K562 (cell line): ENCODE measurements around the gene RUNDC3A.

Source experiments
- ATF2 ChIP-seq: sonication (generic); formaldehyde crosslinking; IDR thresholded peaks from 2 replicates; pipeline ENCODE4 v1.8.1; 2022; ENCODE audit warnings: missing genetic modification reagents
- CTCF ChIP-seq, 3 experiments: IDR thresholded peaks in 2 of 3; conservative IDR thresholded peaks in 1 of 3; 2 replicates each; pipeline ENCODE4 v1.5.1; 2011 to 2012; ENCODE audit warnings: low read length in 3 of 3, mild to moderate bottlenecking in 3 of 3, control low read depth in 2 of 3, improper control_type of control experiment in 1 of 3, inconsistent platforms in 1 of 3, low read depth in 1 of 3, mixed read lengths in 1 of 3, moderate library complexity in 1 of 3; ENCODE audit not compliant: insufficient read depth in 2 of 3
- HDAC2 ChIP-seq: fragments of 450-650 bp; IDR thresholded peaks from 2 replicates; pipeline ENCODE4 v1.6.1; 2016; ENCODE audit warnings: mild to moderate bottlenecking
- HMGXB4 ChIP-seq: sonication (generic); formaldehyde crosslinking; IDR thresholded peaks from 2 replicates; pipeline ENCODE4 v1.8.1; 2023; ENCODE audit warnings: mild to moderate bottlenecking, missing genetic modification reagents
- KLF16 ChIP-seq: IDR thresholded peaks from 2 replicates; pipeline ENCODE4 v1.6.1; 2016; ENCODE audit warnings: antibody characterized with exemption
- POLR2AphosphoS5 ChIP-seq: IDR thresholded peaks from 2 replicates; pipeline ENCODE4 v1.6.1; 2011; ENCODE audit warnings: mild to moderate bottlenecking, low read depth, low read length, moderate library complexity; ENCODE audit not compliant: control insufficient read depth, insufficient read depth
- SIRT6 ChIP-seq: IDR thresholded peaks from one replicate; pipeline ENCODE4 v1.6.1; 2012; ENCODE audit warnings: low read depth, mild to moderate bottlenecking, control low read depth, inconsistent platforms, low read length, moderate library complexity
- SMARCA5 ChIP-seq: fragments of 450-650 bp; IDR thresholded peaks from 2 replicates; pipeline ENCODE4 v1.6.1; 2016
- ZNF24 ChIP-seq: fragments of 450-650 bp; IDR thresholded peaks from 2 replicates; pipeline ENCODE4 v1.6.1; 2016
- ZNF584 ChIP-seq: fragments of 200-800 bp; sonication (Bioruptor generic); IDR thresholded peaks from 2 replicates; pipeline ENCODE4 v1.6.1; 2016; ENCODE audit warnings: low read depth, mild to moderate bottlenecking, missing genetic modification characterization, missing compliant biosample characterization

GRCh38 chr17:44269535-44270240, 38.7 kb upstream of the RUNDC3A start:
- TF ChIP-seq CTCF (IDR thresholded peaks at IDR 0.05 in 2 of 3, conservative IDR thresholded peaks at IDR 0.05 in 1 of 3; ENCODE audit: insufficient read depth in 2 of 3, low read depth in 1 of 3, low read length in 3 of 3) (no peak), SIRT6 (no peak), KLF16 (no peak), HDAC2 (no peak), SMARCA5 (no peak), POLR2AphosphoS5 (no peak), ZNF24 (no peak), ATF2 (CRISPR knock-in tag) (no peak), ZNF584 (CRISPR knock-in tag) (no peak), HMGXB4 (CRISPR knock-in tag) (no peak)
